HG03060 (cell line): ENCODE results near the gene UCP3.

ENCODE experiments used
- ATAC-seq: cut with Tn5 transposase; IDR thresholded peaks from one replicate; pipeline ENCODE4 v1.9.1; 2021; ENCODE audit warnings: low read depth, moderate number of reproducible peaks; ENCODE audit not compliant: unreplicated experiment

Gene UCP3

DNA sequence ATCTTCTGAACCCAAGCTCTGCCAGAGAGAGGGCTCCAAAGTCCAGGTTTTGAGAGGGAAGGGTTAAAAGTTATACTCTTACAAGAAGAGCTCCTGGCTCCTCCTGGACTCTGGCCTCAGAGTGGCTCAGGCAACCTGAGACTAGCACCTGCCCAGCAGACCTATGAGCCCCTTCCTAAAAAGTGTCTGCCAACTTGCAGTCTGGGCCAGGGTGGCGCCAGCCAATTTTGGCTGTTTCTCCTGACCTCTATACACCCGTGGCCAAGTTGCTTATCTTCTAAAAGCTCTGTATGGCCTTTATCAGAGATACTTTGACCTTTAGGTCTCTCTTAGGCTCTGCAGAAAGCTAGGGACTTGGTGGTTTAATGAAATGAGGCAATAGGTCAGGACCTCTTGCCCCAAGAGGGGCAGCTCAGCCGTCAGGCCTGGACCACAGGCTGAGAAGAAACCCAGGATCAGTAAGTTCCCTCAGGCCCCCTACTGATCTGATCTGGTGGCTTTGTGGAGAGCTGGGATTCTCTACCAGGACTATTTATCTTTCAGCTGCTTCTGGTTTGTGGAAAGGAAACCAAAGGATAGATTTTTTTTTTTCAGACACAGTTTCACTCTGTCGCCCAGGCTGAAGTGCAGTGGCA is 10.3 kb upstream of the UCP3 start:
- ATAC-seq: no peak

DNA sequence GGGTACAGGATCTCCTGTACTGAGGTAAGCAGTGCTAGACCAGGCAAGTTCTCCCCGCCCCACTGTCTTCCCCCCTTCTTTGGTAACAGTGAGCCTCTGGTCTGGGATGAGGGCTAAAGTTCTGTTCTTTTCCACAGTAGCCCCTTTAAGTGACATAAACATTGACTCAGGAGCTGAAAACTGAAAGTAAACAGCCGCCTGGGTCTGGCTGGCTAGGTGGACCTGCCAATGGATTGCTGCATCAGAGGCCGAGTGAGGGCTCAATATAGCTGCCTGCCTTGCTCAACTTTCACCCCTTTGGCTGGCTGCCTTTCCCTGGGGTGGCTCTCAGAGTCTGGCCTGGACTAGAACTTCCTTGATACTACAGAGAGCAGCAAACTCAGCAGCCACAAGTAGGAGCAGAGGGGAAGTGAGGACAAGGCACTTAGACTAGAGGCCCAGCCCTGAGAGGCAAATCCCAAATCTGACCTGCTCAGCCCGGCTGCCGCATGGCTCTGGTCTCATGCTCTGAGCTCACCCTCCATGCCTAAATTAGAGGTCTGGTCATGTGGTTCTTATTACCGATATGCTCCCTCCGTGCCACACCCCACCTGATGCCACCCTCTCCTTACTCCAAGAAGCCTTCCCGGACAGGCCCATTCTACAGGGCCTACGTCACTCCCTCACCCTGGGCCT is 9.6 kb upstream of the UCP3 start:
- no peak for ATAC-seq

DNA sequence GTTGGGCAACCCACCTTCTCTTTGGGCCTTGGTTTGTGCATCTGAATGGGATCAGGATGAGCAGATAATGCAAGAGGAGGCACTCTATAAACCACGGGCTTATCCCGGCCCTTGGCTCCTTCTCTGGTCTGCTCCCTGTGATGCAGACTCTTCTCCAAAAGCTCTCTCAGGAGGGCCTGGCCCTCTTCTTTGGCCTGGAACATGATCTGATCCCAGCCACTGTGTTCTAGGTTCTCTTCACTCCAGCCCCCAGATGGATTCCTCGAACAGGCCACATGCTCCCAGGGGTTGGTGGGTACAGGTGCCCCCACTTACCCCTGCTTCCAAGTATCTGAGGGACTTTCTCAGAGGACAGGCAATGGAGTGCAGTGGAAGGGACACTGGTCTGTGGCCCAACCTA is 8.7 kb upstream of the UCP3 start:
- no peak for ATAC-seq

DNA sequence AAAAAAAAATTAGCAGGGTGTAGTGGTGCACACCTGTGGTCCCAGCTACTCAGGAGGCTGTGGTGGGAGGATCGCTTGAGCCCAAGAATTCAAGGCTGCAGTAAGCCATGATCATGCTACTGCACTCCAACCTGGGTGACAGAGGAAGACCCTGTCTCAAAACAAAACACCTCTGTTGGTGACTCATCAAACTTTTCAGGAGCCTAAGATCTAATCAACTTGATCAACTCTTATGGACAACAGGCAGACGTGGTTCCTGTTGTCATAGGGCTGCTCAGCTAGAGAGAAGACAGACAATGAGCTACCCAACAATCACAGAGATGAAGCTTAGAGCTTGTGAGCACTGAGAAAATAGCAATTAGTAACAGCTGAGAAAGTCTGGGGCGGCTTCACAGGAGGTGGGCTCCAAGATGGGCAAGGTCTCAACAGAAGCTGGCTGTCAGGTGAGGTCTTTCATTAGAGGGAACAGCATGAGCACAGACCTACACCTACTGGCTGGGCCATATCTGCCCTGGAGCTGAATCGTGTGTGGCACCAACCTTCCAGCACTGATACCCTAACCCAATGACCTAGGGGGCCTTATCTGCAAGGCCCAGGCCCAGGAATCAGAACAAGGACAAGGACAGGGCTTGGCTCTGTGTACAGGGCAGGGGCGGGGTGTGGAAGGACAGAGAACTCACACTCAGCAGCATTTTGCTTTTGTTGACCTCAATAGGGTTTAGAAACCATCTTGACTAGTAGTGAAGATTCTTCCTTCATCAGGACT is 7.2 kb upstream of the UCP3 start:
- ATAC-seq: no peak

DNA sequence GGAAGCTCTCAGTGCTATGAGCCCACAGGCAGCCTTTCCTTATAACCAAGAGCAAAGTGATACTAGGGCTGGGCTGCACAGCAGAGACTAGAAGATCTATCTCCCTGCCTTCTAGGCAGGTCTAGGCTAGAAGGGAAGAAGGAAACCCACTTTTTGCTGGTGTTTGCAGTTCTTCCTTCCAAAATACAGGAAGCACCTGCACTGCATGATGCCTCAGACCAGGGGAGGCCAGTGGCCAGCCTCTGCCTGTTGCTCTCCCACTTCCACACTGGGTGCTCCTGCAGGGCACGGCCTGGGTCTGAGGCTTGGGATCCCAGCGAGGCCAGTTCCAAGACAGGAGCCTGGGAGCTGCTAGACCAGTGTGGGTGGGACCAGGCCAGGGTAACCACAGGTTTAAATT is 6.0 kb upstream of the UCP3 start:
- no peak for ATAC-seq

DNA sequence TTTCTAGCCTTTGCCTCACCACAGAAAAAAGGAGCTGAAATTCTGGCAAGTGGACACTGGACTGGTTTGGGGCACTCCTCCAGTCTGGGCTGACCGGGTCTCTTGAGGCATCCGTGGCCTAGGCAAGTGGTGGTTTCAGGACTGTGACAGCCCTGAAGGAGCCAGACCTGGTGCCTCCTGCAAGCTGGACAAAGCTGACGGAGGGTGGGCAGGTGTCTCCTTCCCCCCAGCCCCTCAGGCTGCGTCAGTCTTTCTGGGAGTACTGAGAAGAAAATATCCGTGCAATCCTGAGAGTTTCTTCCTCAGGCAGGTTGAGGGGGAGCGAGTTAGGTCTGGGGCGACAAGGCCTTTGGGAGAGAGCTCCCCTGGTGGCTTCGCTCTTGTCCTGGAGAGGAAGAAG is 4.3 kb upstream of the UCP3 start:
- no peak for ATAC-seq

DNA sequence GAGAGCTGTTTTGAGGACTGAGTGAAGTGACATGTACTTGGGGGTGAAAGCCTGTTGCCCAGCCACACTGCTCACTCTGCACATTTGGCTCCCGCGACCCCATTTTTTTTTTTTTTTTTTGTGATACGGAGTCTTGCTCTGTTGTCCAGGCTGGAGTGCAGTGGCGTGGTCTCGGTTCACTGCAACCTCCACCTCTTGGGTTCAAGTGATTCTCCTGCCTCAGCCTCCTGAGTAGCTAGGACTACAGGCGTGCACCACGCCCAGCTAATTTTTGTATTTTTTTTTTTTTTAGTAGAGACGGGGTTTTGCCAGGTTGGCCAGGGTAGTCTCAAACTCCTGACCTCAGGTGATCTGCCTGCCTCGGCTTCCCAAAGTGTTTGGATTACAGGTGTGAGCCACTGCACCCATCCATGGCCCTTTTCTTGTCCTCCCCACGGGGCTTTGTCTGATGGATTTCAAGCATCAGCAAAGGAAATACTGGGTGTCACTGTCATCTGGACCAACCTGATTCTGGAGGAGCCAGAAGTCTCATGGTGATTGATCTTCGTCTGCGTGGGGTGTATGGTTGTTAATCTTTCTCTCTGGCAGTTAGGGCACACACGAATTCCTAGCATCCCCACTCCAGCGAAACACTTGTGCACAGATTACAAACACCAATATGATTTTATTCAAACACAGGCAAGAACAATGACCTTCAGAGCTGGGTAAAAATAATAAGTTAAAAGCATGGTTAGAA is 3.4 kb upstream of the UCP3 start:
- ATAC-seq: no peak

DNA sequence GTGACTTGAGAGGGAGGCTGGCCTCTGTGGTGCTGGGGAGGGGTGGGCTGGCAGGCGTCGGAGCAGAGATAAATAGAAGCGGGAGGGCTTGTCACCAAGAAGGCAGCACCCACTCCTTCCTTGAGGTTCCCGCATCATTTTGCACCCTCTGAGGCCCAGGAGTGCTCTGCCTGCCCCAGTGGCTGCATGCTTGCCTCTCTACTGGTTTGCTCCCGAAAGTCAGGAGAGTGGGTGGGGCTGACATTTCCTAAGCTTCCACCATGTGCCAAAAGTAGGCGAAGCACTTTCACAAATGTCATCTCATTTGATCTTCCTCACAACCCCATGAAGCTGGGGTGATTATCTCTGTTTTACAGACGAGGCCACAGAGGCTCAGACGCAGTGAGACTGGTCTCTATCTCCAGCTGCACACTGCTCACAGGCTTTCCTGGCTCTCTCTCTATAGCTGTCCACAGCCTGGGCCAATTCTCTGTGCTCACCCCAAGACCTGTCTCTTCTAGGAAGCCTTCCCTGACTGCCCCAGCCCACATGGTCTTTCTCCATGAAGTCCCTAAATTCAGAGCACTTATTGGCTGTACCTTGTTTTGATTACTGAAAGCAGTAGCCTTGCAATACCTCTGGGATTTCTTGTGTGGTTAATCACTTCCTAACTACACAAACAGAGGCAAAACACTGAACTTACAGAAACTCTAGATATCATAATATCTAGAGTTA is 2.6 kb upstream of the UCP3 start:
- ATAC-seq: peak; percentile 89

DNA sequence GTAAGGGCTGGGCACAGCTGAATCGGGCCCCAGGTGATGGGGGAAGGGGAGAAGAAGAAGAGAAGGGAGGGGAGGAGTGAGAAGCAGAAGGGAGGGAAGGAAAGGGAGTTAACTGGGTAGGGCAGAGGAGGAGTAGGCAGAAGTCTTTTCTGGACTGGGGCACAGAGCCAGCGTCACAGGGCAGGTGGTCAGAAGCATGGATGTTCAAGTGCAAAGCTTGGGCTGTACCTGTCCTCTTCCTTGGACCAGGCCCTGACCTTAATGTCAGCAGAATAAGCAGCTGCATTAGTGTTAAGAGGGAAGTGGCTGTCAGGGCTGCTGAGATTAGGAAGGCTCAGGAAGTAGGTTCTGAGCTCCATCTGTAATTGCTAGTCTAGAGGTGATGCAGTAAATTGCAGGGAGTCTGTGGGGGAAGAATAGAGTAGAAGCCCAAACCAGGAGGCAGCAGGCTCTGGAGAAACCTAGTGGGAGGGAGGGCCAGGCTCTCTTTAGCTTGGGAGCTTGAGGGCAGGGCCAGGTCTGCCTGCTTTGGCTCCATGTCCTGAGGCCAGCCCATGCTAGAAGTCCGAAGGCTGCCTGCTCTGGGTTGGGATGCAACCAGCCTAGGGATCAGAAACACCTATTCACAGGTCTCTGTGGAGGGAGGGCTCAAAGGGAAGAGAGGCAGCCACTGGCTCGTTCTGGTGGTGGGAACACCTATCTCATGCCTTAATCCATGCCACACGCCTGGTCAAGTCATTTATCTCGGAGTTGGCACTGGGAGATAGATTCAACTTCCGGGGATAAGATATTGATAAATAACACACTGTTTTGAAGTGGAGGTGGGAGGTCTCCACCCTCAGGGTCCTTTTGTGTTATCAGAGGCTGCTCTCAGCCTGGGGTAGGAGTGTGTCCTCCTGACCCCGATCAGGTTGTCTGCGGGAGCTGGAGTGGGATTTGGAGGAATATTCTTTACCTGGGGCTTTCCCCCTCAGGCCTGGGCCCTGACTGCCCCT is 1.7 kb upstream of the UCP3 start:
- ATAC-seq: no peak

DNA sequence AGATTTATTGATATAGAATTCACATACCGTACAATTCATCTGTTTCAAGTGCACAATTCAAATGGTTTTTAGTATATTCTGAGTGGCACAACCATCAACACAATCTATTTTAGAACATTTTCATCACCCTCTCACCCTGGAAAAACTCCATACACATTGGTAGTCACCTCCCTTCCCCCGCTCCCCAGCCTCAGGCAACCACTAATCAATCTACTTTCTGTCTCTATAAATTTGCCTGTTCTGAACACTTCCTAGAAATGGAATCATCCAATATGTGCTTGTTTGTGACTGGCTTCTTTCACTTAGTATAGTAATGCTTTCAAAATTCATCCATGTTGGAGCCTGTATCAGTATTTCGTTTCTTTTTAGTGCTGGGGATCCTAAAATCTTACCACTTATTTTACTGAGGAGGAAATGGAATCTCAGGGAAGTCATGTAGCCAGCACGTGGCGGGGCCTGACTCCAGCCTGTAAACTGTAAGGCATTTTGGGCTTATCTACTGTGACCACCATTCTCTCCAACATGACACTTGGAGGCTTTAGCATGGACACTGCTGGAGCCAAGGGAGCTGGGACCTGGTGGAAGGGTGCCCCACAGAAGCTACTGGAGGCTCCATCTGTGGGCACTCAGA is 905 bp upstream of the UCP3 start:
- ATAC-seq: no peak

DNA sequence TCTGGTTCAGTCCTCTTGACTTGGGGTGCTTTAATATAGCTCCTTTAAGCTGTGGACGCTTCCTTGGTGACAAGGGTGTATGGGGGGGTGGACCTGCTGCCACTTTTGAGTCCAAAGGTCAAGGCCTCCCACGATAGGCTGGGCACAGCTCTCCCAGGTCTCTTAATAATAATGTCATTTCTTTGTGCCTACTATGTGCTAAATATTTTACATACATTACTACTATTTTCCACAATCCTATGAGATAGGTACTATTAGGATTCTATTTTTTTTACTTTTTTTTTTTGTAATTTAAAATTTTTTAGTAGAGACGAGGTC is 304 bp upstream of the UCP3 start:
- ATAC-seq: no peak

DNA sequence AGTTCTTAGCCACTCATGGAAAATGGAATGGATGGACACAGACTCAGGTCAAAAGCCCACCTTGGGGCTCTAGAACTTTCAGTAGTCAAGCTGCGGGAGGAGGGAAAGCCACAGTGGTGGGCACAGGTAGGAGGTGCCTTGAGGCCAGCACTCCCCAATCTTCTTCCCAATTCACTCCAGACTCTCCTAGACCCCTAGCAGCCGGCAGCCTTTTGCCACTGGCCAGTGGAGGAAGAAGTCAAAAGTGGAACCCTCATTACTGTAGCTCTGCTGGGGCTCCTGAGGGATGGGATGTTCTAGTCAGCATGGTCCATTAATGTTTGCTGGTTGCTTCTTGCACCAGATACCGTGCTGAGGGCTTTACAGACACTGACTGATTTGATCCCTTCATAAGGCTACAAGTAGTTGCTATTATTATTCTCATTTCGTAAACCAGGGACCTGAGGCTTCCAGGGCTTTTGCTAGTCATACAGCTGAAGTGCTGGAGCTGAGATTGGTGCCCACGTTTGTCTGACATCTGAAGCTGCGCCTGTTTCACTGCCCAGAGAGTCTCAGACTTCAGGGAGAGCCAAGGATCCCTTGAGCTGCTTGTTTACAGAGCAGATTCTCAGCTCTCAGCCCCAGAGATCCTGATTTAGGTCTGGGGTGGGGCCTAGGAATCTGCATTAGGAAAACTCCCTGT is 1.1 kb downstream of the UCP3 start:
- ATAC-seq: no peak

DNA sequence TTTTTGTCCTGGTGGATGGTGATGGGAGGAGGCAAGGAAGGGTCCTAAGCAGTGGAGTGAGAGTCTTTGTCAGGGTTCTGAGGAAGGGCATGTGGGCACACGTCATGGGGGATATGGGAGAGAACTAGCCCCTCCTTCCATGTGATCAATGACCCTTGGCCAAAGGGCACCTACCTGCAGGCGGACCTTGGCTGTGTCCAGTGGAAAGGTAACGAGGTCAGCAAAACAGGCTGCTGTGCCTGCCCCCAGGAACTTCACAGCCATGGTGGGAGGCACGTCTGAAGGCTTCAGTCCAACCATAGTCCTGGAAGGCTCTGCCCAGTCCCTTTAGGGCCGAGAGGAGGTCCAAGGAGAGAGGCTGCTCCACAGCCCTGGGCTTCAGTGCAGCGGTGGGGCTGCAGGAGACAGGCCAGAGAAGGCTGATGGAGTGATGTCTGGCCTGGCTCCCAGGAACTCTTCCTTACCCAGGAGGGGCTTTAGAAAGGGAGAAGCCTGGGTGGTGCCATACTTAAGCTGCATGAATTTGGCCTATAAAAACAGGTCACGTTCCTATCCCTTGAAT is 2.1 kb downstream of the UCP3 start:
- no peak for ATAC-seq

DNA sequence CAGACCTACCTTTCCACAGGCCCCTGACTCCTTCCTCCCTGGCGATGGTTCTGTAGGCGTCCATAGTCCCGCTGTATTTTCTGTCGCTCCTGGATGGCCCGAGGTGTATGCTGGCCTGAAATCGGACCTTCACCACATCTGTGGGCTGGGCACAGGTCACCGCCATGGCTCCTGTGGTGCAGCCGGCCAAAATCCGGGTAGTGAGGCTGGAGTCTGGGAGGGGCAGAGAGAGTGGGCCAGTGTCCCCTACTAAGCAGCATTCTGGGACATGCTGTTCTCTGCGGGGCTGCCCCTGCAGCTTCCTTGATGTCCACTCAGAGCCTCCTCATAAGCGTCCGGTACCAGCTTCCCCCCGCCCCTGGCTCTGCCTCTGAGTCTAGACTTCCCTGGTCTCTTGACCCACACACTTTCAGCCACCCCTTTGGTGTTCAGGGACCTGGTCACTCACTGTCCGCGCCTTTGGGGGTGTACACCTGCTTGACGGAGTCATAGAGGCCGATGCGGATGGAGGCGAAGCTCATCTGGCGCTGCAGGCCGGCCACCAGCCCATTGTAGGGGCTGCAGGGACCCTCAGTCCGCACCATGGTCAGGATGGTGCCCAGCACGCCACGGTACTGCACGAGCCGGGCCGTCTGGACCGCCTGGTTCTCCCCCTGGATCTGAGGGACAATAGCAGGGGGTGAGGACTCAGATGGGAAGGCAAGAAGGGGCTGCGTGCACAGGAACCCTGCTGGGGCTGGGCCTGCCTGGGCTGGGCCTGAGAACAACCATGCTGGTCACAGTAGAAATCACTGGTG is 3.0 kb downstream of the UCP3 start:
- ATAC-seq: no peak

DNA sequence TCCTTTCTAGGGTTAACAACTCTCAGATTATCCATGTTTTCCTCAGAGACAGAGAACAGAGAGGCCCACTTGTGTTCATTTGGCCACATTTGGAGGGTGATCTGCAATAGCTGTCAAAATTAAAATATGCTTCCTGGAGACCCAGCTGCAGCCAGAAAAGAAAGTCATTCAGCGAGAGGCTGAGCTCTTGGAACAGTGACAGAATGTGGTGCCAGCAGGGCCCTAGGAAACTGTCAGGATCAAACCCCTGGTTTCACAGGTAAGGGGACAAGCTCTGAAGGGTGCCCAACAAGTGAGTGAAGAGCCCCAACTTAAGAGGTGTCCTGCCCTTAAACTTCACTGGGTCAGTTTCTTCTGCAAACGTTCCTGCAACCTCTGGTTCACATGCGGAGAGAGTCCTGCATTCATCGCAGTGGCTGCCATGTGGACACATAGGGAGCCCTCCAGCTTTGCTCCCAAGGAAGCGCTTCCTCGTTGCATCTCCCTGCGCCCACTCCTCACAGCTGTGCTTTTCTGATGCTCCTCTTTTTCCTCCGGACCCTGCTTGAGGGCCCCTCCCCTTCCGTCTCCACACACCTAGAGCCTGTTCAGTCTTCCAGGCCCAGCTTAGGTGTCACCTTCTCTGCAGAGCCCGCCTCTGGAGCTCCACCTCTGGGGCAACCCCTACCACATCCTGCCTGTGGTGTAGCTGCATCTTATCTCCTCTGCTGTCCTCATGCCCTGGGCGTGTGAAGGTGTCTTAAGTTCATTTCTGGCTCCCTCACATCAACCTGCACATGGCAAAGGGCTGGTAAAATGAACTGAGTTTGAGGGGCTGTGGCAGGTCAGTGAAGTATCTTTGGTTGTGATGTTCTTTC is 3.9 kb downstream of the UCP3 start:
- ATAC-seq: no peak

DNA sequence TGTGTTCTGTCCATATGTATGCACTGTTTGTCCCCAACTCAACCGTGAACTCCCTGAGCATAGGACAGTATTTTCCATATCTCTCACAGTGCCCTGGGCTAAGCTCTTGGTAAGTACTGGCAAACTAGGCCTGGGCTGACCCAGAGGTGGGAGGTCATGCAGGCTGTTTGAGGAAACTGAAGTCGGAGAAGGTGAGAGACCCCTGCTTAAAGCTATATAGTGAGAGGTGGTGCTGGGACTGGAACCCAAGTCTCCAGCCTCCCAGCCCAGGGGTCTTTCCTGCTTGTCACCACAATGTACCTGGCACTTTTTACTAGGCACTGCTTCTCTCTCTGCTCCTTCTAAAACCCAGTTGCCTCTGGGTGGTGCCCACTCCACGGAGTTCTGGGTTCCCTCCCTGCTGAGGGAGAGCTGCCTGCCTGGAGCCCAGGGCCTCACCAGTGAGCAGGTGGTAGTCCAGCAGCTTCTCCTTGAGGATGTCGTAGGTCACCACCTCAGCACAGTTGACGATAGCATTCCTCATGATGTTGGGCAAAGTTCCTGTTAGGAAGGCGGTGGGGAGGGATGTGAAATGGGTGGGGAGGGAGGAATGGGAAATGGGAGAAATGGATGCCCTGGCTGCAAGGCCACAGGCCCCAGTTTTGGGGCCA is 4.7 kb downstream of the UCP3 start:
- ATAC-seq: no peak
